Measurements from ENCODE around the gene TNFAIP8L1. TPM values are rescaled to one million over a fixed set of nuclear protein-coding genes. Genes with fewer than 3 reads are reported as not detected.

Gene TNFAIP8L1
- total RNA-seq, 1 experiment from 2014 or later = 22.2 TPM

- Histone ChIP-seq H3K4me1 (ENCODE audit: control insufficient read depth in 1 of 2, insufficient read depth in 2 of 2, low read length in 2 of 2) (peaks cover 0 to 5% of the 10 kb centered on the region in 2 experiments; a peak in 2 of 4 replicates), H4K20me1 (ENCODE audit: insufficient read depth) (no peaks in the 10 kb centered on the region), H3K27ac (ENCODE audit: low read depth, low read length) (no peak overlapping the region), H3K4me3 (replicated peaks in 1 of 2; ENCODE audit: low read depth in 1 of 2, low read length in 2 of 2) (no peak overlapping the region), H3K4me2 (ENCODE audit: low read length) (no peak overlapping the region), H3K79me2 (ENCODE audit: insufficient read depth, low read length) (peaks cover 15% of the 10 kb centered on the region; the same call in 1 of the 2 replicates), H3K27me3 (ENCODE audit: insufficient read depth, low read length) (no peaks in the 10 kb centered on the region), H3K9ac (ENCODE audit: low read length) (no peak overlapping the region), H3K36me3 (ENCODE audit: control insufficient read depth in 1 of 2, insufficient read depth in 2 of 2, low read length in 2 of 2) (peaks cover 2 to 10% of the 10 kb centered on the region in 2 experiments; a peak in 2 of 4 replicates), H2AFZ (ENCODE audit: low read depth, low read length, poor library complexity, severe bottlenecking) (no peak overlapping the region), H3K9me3 (ENCODE audit: control insufficient read depth in 1 of 2, insufficient read depth in 1 of 2, low read depth in 1 of 2, low read length in 2 of 2) (no peaks in the 10 kb centered on the region), H3K9me2 (ENCODE audit: insufficient read depth) (no peaks in the 10 kb centered on the region)
- ChIA-PET CTCF (interaction anchor here (1.0 kb wide), 1 partner anchor 125 kb away, joined by 4 read pairs; no protein-coding TSS in a partner anchor), RAD21 (ENCODE audit: low non-redundant PET in 1 of 2, low total read pairs in 2 of 2, uncharacterized antibody in 2 of 2, unreplicated experiment in 2 of 2) (no interaction called here), POLR2A (no interaction called here)
- intact Hi-C loops (cut with micrococcal nuclease) = no loop called here
- no TSS peak for BruUV-seq (replicated peaks)
- 0 out of 2 replicates have a peak, but pooled peaks have one; percentile 47 for ATAC-seq
- no peak for DNase-seq (ENCODE audit: low read depth, low spot score)
- TF ChIP-seq, protein P1, sequence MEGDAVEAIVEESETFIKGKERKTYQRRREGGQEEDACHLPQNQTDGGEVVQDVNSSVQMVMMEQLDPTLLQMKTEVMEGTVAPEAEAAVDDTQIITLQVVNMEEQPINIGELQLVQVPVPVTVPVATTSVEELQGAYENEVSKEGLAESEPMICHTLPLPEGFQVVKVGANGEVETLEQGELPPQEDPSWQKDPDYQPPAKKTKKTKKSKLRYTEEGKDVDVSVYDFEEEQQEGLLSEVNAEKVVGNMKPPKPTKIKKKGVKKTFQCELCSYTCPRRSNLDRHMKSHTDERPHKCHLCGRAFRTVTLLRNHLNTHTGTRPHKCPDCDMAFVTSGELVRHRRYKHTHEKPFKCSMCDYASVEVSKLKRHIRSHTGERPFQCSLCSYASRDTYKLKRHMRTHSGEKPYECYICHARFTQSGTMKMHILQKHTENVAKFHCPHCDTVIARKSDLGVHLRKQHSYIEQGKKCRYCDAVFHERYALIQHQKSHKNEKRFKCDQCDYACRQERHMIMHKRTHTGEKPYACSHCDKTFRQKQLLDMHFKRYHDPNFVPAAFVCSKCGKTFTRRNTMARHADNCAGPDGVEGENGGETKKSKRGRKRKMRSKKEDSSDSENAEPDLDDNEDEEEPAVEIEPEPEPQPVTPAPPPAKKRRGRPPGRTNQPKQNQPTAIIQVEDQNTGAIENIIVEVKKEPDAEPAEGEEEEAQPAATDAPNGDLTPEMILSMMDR (IDR thresholded peaks at IDR 0.05 in 2 of 3, conservative IDR thresholded peaks at IDR 0.05 in 1 of 3; ENCODE audit: borderline replicate concordance in 1 of 3, insufficient read depth in 1 of 3, low read depth in 2 of 3, low read length in 2 of 3) = 0 out of 6 replicates have a peak, but pooled peaks of 1 of the 3 experiments have one; percentile 28
- TF ChIP-seq ZFX (IDR thresholded peaks at IDR 0.05) = no peak
- TF ChIP-seq RAD21 (IDR thresholded peaks at IDR 0.05; ENCODE audit: low read depth) = no peak
Measured at GRCh38 chr19:4647676-4648644, 8.6 kb downstream of the TNFAIP8L1 start.

Measured in HCT116 (cell line).